Stimulated activated CD4-positive, alpha-beta T cell treated with anti-CD3 and anti-CD28 coated beads, Interleukin-2, amount 100 ng/mL, for 24 hours (primary cell): Measurements from ENCODE around the gene ZDHHC4.
"Not testable (repeated sequence)": the region's sequence is repeated elsewhere in the genome, so short reads cannot be mapped to it uniquely, and the experiment has no call there.

Experiments
- DNase-seq, 2 donors: peaks; one replicate each; pipeline ENCODE4 v3.0.0-alpha.2; 2020

ZDHHC4 gene

DNA sequence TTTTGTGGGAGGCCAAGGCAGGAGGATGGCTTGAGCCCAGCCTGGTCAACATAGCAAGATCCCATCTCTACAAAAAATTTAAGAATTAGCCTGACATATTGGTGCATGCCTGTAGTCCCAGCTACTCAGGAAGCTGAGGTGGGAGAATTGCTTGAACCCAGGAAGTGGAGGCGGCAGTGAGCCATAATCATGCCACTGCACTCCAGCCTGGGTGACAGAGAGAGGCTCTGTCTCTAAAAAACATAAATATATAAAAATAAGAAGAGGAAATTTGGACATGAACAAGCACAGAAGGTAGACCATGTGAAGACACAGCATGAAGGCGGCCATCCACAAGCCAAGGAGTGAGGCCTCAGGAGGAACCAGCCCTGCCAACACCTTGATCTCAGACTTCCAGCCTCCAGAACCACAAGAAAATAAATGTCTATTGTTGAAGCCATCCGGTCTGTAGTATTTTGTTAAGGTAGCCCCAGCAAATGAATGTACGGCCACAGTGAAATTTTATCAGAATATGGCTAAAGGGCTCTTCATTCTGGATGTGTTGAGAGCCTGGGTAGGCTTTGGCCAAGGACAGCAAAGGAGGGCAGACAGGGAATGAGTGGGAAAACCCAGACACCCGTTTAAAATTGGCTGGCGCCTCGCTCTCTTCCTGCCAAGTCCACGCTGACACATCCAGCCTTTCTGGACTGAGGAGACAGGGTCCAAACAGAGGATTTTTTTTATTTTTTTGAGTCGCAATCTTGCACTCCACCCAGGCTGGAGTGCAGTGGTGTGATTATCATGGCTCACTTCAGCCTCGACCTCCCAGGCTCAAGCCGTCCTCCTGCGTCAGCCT lies 13.1 kb upstream of the ZDHHC4 start:
- no peak for DNase-seq

GRCh38 chr7:6565655-6566054 lies 11.6 kb upstream of the ZDHHC4 start:
- DNase-seq, result no peak

GRCh38 chr7:6567886-6568285 lies 9.4 kb upstream of the ZDHHC4 start:
- DNase-seq, result no peak

- no peak for DNase-seq
These were observed 6.0 kb upstream of the ZDHHC4 start for GRCh38 chr7:6571160-6571779.

DNA sequence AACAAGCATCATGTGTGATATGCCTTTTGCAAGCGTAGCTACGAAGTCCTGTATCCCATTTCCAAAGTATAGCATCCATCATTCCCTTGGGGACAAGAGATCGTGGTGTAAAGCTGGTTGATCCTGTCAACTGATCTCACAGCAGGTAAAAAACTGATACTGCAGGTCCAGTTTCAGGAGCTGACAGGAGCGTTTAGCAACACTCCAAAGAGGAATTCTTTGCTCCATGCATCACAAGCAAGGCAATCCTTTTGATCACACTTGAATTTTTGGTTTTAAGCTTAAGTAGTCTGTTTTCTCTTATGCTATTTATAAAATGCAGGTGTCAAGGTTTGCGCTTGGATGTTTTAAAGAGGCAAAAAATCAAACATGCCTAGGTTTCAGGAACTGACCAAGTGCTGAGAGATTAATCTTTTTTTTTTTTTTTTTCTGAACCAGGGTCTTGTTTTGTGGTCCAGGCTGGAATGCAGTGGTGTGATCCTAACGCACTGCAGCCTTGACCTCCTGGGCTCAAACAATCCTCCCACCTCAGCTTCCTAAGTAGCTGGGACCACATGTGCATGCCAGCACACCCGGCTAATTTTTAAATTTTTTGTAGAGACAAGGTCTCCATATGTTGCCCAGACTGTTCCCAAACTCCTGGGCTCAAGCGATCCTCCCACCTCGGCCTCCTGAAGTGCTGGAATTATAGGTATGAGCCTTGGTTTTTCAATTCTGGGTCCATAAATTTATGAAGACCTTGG lies 1.8 kb upstream of the ZDHHC4 start:
- no peak for DNase-seq

DNA sequence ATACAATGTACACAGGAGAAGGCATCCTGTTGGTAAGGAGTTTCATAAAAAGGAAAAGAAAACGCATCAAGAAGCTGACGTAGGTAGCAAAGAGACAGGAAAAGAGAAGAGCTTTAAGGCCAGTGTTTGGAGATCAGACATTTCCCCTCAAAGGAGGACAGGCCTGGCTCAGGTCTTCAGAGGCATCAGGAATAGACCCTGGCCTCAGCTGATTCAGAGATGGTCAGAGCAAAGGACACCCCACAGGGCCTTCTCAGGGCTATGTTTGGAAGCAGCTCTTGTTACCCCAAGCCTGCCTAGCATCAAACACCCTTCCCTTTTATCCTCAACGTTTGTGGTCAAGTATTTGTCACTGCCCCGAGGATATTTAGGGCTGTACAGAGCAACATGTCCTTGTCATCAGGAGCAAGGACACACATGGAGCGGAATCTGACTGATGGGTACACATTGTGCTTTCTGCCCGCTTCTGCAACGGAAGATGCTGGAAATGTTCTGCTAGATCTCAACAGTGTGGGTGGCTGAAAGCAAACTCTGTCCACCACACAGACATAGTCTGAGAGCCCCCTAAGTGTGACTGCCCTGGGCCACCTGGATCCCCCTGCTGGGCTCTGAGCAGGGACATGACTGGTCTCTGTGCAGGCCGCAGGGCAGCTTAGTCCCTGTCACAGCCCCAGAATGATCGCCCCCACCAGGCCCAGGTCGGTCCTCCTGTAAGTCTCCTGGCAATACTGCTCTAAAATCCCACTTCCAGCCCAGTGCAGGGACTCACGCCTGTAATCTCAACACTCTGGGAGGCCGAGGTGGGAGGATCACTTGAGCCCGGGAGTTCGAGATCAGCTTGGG lies 1.0 kb upstream of the ZDHHC4 start:
- peak in 1 of 2 donors; percentile 16 for DNase-seq

- peak in 1 of 2 donors; percentile 24 for DNase-seq
These were observed 336 bp upstream of the ZDHHC4 start for GRCh38 chr7:6576867-6577368.

- no peak for DNase-seq
These were observed 1.1 kb downstream of the ZDHHC4 start for GRCh38 chr7:6578114-6579084.

DNA sequence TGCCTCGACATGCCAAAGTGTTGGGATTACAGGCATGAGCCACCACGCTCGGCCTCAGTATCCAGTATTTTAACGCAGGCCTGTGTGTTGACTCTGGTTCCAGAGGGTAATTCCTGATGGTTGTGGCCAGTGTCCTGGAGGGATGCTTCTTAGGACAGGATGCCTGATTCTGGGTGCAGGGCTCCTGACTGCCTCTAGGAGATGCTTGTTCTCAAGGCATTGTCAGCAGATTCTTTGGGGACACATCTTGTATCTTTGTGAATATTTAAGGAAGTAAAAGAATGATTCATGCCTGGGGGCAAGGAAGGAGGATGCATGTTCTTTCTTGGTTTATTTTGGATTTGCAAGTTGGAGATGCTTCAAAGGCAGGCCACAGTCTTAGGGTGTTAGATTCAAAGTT lies 2.2 kb downstream of the ZDHHC4 start:
- no peak for DNase-seq

DNA sequence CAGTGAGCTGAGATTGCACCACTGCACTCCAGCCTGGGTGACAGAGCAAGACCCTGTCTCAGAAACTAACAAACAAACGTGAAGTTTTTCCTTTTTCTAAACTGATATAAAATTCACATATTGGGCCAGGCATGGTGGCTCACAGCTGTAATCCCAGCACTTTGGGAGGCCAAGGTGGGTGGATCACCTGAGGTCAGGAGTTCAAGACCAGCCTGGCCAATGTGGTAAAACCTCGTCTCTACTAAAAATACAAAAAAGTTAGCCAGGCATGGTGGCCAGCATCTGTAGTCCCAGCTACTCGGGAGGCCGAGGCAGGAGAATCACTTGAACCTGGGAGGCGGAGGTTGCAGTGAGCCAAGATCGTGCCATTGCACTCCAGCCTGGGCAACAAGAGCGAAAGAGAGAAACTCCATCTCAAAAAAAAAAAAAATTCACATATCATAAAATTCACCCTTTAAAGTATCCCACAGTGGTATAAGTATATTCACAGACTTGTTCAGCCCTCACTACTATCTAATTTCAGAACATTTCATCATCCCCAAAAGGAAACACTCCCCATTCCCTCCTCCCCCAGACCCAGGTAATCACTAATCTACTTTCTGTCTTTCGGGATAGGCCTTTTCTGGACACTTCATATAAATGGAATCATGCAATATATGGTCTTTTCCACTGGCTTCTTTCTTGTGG lies 8.6 kb downstream of the ZDHHC4 start:
- not testable (repeated sequence) for DNase-seq

DNA sequence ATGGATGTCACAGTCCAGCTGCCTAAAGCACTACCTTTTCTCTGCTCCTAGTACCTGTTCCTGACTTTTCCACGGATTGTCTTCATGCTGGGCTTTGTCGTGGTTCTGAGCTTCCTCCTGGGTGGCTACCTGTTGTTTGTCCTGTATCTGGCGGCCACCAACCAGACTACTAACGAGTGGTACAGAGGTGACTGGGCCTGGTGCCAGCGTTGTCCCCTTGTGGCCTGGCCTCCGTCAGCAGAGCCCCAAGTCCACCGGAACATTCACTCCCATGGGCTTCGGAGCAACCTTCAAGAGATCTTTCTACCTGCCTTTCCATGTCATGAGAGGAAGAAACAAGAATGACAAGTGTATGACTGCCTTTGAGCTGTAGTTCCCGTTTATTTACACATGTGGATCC lies 11.3 kb downstream of the ZDHHC4 start:
- no peak for DNase-seq

GRCh38 chr7:6589151-6589828 lies 12.0 kb downstream of the ZDHHC4 start:
- DNase-seq, result no peak

- DNase-seq, result peak; percentile 84 to 85
These were observed 12.8 kb downstream of the ZDHHC4 start, which contains the start of gene INTS15 for GRCh38 chr7:6589829-6590644. TSS of gene INTS15 (plus strand) at chr7:6590021. CDS start at chr7:6590284, 263 bp downstream.

DNA sequence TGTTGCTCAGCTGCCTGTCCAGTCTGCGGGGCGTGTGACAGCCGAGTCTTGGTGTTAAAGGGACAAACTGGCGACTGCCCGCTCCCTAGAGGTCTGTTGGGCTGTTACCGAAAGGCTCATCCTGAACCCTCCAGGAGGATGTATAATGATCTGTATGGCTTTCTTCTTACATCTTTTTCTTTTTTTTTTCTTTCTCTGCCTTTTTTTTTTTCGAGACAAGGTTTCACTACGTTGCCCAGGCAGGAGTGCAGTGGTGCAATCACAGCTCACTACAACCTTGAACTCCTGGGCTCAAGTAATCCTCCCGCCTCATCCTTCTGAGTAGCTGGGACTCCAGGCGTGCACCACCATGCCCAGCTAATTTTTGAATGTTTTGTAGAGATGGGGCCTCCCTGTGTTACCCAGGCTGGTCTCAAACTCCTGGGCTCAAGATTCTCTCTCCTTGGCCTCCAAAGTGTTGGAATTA lies 13.4 kb downstream of the ZDHHC4 start:
- DNase-seq, result no peak

DNA sequence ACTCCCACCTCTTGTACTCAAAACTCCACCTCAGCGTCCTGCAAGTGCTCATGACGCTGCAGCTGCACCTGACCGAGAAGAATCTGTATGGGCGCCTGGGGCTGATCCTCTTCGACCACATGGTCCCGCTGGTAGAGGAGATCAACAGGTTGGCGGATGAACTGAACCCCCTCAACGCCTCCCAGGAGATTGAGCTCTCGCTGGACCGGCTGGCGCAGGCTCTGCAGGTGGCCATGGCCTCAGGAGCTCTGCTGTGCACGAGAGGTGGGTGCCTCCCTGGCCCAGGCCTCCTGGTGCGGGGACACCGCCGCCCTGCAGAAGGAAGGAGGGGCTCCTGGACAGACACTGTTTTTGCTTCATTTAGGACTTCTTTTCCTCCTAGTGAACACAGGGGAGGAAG lies 22.8 kb downstream of the ZDHHC4 start:
- DNase-seq, result no peak

- no peak for DNase-seq
These were observed 27.2 kb downstream of the ZDHHC4 start for GRCh38 chr7:6604458-6604857.

DNA sequence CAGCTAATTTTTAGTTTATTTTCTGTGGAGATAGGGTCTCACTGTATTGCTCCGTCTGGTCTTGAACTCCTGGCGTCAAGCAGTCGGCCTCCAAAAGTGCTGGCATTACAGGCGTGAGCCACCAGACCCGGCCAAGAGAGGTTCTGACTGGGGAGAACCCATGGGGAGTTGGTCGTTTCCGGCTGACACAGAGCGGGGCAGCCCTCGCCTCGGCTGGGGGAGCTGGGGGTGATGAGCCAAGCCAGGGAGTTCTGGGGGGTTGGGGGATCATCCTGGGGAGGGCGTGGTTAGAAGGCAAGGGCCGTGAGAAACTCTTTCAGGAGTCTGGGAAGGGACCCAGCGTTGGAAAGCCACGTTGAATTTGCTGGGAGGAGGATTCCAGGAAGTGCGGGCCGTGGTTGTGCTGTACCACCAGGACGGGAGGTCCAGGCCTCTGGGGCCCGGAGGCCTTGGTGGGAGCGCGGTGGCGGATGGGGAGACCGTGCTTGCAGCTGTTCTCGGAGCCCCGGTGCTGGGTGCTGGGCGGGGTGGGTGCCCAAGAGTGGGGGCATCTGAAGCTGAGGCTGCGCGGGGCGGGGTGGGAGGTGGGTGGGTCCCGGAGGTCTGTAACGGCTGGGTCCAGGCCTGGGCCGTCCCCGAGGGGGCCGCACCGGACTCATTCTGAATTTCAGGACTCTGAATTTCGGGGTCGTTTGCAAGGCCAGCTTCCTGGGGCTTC lies 29.8 kb downstream of the ZDHHC4 start:
- no peak for DNase-seq

GRCh38 chr7:6607651-6608051 lies 30.4 kb downstream of the ZDHHC4 start:
- no peak for DNase-seq
